Gastroesophageal sphincter (tissue), 3 donors: ENCODE data around the gene LENG8.

Source experiments
- CTCF ChIP-seq, 4 experiments: fragments of 200-600 bp in 2 of 4; fragments of 450-650 bp in 2 of 4; sonication (generic) in 1 of 4; IDR thresholded peaks; one replicate each; pipeline ENCODE4 v1.5.1; 2017 to 2019; ENCODE audit warnings: antibody characterized with exemption in 4 of 4, mild to moderate bottlenecking in 2 of 4, moderate library complexity in 2 of 4
- POLR2AphosphoS5 ChIP-seq: sonication (generic); formaldehyde crosslinking; IDR thresholded peaks from one replicate; pipeline ENCODE4 v1.6.1; 2017; ENCODE audit warnings: antibody characterized with exemption

- no peak for TF ChIP-seq CTCF (IDR thresholded peaks at IDR 0.05)
- TF ChIP-seq POLR2AphosphoS5: no peak
These were observed 6.0 kb downstream of the LENG8 start for GRCh38 chr19:54454781-54455675.
